ENCODE results near the gene RGS21. TPM values are rescaled to one million over a fixed set of nuclear protein-coding genes. Genes with fewer than 3 reads are reported as not detected.

Gene RGS21
- total and polyA plus RNA-seq, 9 donors: 0.08 to 0.11 TPM; not detected in 7

DNA sequence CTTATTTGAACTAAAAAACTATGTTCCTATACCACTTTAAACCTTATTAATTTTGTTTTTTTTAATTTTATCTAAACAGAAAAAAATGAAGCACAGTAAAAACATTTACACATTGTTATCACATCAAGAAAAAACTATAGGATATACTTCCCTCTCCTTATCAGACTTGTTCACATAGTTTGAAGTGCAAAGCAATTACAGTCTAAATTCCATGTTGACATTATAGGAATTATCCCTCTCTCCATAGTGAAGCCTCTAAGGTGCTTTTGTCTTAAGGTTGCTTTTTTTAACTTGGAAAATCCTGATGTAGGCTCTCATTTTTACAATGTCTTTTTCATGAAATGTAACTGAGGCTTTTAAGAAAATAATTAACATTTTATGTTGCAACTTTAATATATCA is 85.8 kb downstream of the RGS21 start:
- Histone ChIP-seq H3K36me3 (ENCODE audit: control insufficient read depth, insufficient read depth, low read length) (no peaks in the 10 kb centered on the region), H3K9me3 (replicated peaks; ENCODE audit: control insufficient read depth, low read depth, low read length) (no peaks in the 10 kb centered on the region), H3K4me1 (ENCODE audit: control insufficient read depth, insufficient read depth, low read length) (no peaks in the 10 kb centered on the region), H3K4me3 (ENCODE audit: low read length) (no peak overlapping the region), H3K27ac (ENCODE audit: low read length) (no peak overlapping the region), H3K27me3 (ENCODE audit: control insufficient read depth, insufficient read depth, low read length) (no peaks in the 10 kb centered on the region)
- no peak for DNase-seq

DNA sequence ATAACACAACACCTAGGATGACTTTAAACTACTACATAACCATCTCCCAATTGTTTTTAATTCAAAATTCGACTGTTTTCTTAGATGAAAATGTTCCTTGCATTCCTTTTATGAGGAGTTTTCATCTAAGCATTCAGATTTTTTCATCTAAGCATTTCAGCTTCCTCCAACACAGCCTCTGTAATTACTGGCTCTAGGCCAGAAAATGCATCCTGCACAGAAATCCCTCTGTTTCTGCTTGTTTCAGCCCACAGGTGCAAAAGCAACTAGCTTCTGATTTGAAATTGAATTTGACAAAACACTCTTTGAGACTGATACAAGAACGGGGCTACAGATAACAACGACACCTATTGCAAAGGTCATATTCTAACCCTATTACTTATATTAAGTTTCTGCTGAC is 90.4 kb downstream of the RGS21 start:
- Histone ChIP-seq H3K9me3 (replicated peaks; ENCODE audit: control insufficient read depth, low read depth, low read length) (no peaks in the 10 kb centered on the region), H3K4me1 (ENCODE audit: control insufficient read depth, insufficient read depth, low read length) (no peaks in the 10 kb centered on the region), H3K27ac (ENCODE audit: low read length) (no peak overlapping the region), H3K27me3 (ENCODE audit: control insufficient read depth, insufficient read depth, low read length) (no peaks in the 10 kb centered on the region), H3K4me3 (ENCODE audit: low read length) (no peak overlapping the region), H3K36me3 (ENCODE audit: control insufficient read depth, insufficient read depth, low read length) (no peaks in the 10 kb centered on the region)
- peak; percentile 57 for DNase-seq
- no CpG with 5 or more reads among the region's 3 CpGs for WGBS (ENCODE audit: insufficient coverage)

Other genes with a start within 250 kb of the RGS21 start
- gene RGS18, start 158.5 kb upstream of the RGS21 start, total RNA-seq: 1.1 TPM
- 1 to 10 TPM in 6 of 8 donors, under 1 TPM in 2; 0.97 to 1.6 (median 1.1) TPM for gene RGS18, start 158.5 kb upstream of the RGS21 start, polyA plus RNA-seq (ENCODE audit: insufficient read depth in 1 of 8, insufficient read length in 8 of 8, low replicate concordance in 1 of 8)

Measured in muscle of leg (tissue), 11 donors.